Measurements from ENCODE around the gene PIK3R4.

PIK3R4 gene

GRCh38 chr3:130654921-130655320 lies 91.7 kb downstream of the PIK3R4 start:
- H3K27ac ChIP-seq, result no peak overlapping the region
- H3K4me1 ChIP-seq (ENCODE audit: control insufficient read depth in 1 of 2, insufficient read depth in 1 of 2, low read depth in 1 of 2, low read length in 1 of 2), result no peaks in the 10 kb centered on the region
- H3K27me3 ChIP-seq, result no peaks in the 10 kb centered on the region
- H3K36me3 ChIP-seq, result no peaks in the 10 kb centered on the region
- H3K4me3 ChIP-seq (ENCODE audit: low read depth in 1 of 2, low read length in 1 of 2), result no peak overlapping the region
- no peak for TF ChIP-seq CTCF (IDR thresholded peaks at IDR 0.05)
- H3K9me3 ChIP-seq, result no peaks in the 10 kb centered on the region

GRCh38 chr3:130654091-130654490 lies 92.5 kb downstream of the PIK3R4 start:
- Histone ChIP-seq H3K36me3 (no peaks in the 10 kb centered on the region), H3K4me3 (ENCODE audit: low read depth in 1 of 2, low read length in 1 of 2) (no peak overlapping the region), H3K4me1 (ENCODE audit: control insufficient read depth in 1 of 2, insufficient read depth in 1 of 2, low read depth in 1 of 2, low read length in 1 of 2) (no peaks in the 10 kb centered on the region), H3K27ac (no peak overlapping the region), H3K9me3 (no peaks in the 10 kb centered on the region), H3K27me3 (no peaks in the 10 kb centered on the region)
- no peak for TF ChIP-seq CTCF (IDR thresholded peaks at IDR 0.05)

- no peaks in the 10 kb centered on the region for H3K4me1 ChIP-seq (ENCODE audit: control insufficient read depth in 1 of 2, insufficient read depth in 1 of 2, low read depth in 1 of 2, low read length in 1 of 2)
- TF ChIP-seq CTCF (IDR thresholded peaks at IDR 0.05), result no peak
- H3K9me3 ChIP-seq, result no peaks in the 10 kb centered on the region
- H3K27ac ChIP-seq, result no peak overlapping the region
- no peaks in the 10 kb centered on the region for H3K27me3 ChIP-seq
- no peak overlapping the region for H3K4me3 ChIP-seq (ENCODE audit: low read depth in 1 of 2, low read length in 1 of 2)
- H3K36me3 ChIP-seq, result no peaks in the 10 kb centered on the region
Measured at GRCh38 chr3:130649061-130649654, 97.5 kb downstream of the PIK3R4 start.

GRCh38 chr3:130648293-130648692 lies 98.3 kb downstream of the PIK3R4 start:
- Histone ChIP-seq H3K9me3 (no peaks in the 10 kb centered on the region), H3K4me3 (ENCODE audit: low read depth in 1 of 2, low read length in 1 of 2) (no peak overlapping the region), H3K36me3 (no peaks in the 10 kb centered on the region), H3K27ac (no peak overlapping the region), H3K27me3 (no peaks in the 10 kb centered on the region), H3K4me1 (ENCODE audit: control insufficient read depth in 1 of 2, insufficient read depth in 1 of 2, low read depth in 1 of 2, low read length in 1 of 2) (no peaks in the 10 kb centered on the region)
- TF ChIP-seq CTCF (IDR thresholded peaks at IDR 0.05), result no peak

GRCh38 chr3:130645261-130645660 lies 101.4 kb downstream of the PIK3R4 start:
- TF ChIP-seq CTCF (IDR thresholded peaks at IDR 0.05), result no peak
- H3K4me1 ChIP-seq (ENCODE audit: control insufficient read depth in 1 of 2, insufficient read depth in 1 of 2, low read depth in 1 of 2, low read length in 1 of 2), result no peaks in the 10 kb centered on the region
- peaks cover 1% of the 10 kb centered on the region for H3K27me3 ChIP-seq
- no peaks in the 10 kb centered on the region for H3K9me3 ChIP-seq
- no peak overlapping the region for H3K27ac ChIP-seq
- no peak overlapping the region for H3K4me3 ChIP-seq (ENCODE audit: low read depth in 1 of 2, low read length in 1 of 2)
- no peaks in the 10 kb centered on the region for H3K36me3 ChIP-seq

Data from neutrophil (primary cell).